Peyer's patch (tissue), 4 donors: ENCODE results near the gene SURF4.

Source experiments
- POLR2A ChIP-seq, 2 donors: fragments of 450-650 bp; IDR thresholded peaks; one replicate each; pipeline ENCODE4 v1.5.1; 2017; ENCODE audit warnings: antibody characterized with exemption in 2 of 2, mild to moderate bottlenecking in 2 of 2, moderate library complexity in 2 of 2
- TF ChIP-seq, protein P1 (sequence below), 6 experiments: fragments of 450-650 bp in 4 of 6; fragments of 200-600 bp in 2 of 6; sonication (generic) in 1 of 6; IDR thresholded peaks; one replicate each; pipeline ENCODE4 v1.5.1; 2017 to 2019; ENCODE audit warnings: antibody characterized with exemption in 6 of 6, mild to moderate bottlenecking in 3 of 6, moderate library complexity in 1 of 6

DNA sequence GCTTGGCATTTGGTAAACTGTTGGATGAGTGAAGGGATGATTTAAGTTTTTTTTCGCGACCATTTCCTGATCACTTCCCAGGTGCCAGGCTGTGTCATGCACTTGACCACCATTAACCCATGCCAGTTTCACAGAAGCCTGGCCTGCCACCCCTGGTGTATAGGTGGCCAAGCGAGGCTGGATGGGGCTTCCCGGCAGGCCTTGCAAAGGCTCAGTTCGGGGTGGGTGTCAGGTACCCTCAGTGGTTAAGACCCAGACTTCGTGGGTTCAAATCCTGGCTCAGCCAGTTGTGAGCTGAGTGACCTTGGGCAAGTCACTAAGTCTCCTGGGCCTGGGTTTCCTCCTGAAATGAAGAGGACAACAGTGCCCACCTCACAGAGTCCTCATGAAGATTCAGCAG is 30.3 kb downstream of the SURF4 start:
- TF ChIP-seq, protein P1, sequence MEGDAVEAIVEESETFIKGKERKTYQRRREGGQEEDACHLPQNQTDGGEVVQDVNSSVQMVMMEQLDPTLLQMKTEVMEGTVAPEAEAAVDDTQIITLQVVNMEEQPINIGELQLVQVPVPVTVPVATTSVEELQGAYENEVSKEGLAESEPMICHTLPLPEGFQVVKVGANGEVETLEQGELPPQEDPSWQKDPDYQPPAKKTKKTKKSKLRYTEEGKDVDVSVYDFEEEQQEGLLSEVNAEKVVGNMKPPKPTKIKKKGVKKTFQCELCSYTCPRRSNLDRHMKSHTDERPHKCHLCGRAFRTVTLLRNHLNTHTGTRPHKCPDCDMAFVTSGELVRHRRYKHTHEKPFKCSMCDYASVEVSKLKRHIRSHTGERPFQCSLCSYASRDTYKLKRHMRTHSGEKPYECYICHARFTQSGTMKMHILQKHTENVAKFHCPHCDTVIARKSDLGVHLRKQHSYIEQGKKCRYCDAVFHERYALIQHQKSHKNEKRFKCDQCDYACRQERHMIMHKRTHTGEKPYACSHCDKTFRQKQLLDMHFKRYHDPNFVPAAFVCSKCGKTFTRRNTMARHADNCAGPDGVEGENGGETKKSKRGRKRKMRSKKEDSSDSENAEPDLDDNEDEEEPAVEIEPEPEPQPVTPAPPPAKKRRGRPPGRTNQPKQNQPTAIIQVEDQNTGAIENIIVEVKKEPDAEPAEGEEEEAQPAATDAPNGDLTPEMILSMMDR (IDR thresholded peaks at IDR 0.05) = no peak
- TF ChIP-seq POLR2A (IDR thresholded peaks at IDR 0.05) = no peak
